Mesenchymal stem cell (in vitro differentiated cells and primary cell): ENCODE data around the gene BICDL2.
A peak's percentile ranks its signal among the peaks of the same experiment; 100 is the strongest.

ENCODE experiments used
- DNase-seq: peaks from one replicate; pipeline ENCODE4 v3.0.0-alpha.2; 2013
- H2AFZ ChIP-seq: one replicate; pipeline ENCODE4 v1.6.1; 2013; ENCODE audit warnings: low read depth, mild to moderate bottlenecking, control low read depth, inconsistent platforms, low read length, moderate library complexity
- H2AK5ac ChIP-seq: 2 replicates; pipeline ENCODE4 v1.6.1; 2013; ENCODE audit warnings: low read length, moderate library complexity, mild to moderate bottlenecking, inconsistent platforms; ENCODE audit not compliant: severe bottlenecking
- H2BK120ac ChIP-seq: one replicate; pipeline ENCODE4 v1.6.1; 2013; ENCODE audit warnings: low read depth, mild to moderate bottlenecking, inconsistent platforms, low read length, moderate library complexity
- H2BK12ac ChIP-seq, 2 experiments: one replicate each; pipeline ENCODE4 v1.6.1; 2013; ENCODE audit warnings: inconsistent platforms in 2 of 2, low read length in 2 of 2, mild to moderate bottlenecking in 2 of 2, moderate library complexity in 2 of 2, control low read depth in 1 of 2
- H2BK15ac ChIP-seq: one replicate; pipeline ENCODE4 v1.6.1; 2013; ENCODE audit warnings: mild to moderate bottlenecking, low read depth, inconsistent platforms; ENCODE audit not compliant: poor library complexity, severe bottlenecking
- H2BK5ac ChIP-seq: 2 replicates; pipeline ENCODE4 v1.6.1; 2013; ENCODE audit warnings: low read depth, mild to moderate bottlenecking, low read length, control low read depth, inconsistent platforms; ENCODE audit not compliant: poor library complexity, severe bottlenecking
- H3K14ac ChIP-seq, 2 experiments: one replicate each; pipeline ENCODE4 v1.6.1; 2013; ENCODE audit warnings: inconsistent platforms in 2 of 2, low read length in 2 of 2, control low read depth in 1 of 2, mild to moderate bottlenecking in 1 of 2, moderate library complexity in 1 of 2
- H3K18ac ChIP-seq, 2 experiments: one replicate each; pipeline ENCODE4 v1.6.1; 2013; ENCODE audit warnings: inconsistent platforms in 2 of 2, low read length in 2 of 2, control low read depth in 1 of 2, low read depth in 1 of 2, mild to moderate bottlenecking in 1 of 2
- H3K23ac ChIP-seq, 2 experiments: one replicate each; pipeline ENCODE4 v1.6.1; 2013; ENCODE audit warnings: inconsistent platforms in 2 of 2, low read length in 2 of 2, mild to moderate bottlenecking in 2 of 2, moderate library complexity in 2 of 2, control low read depth in 1 of 2
- H3K27ac ChIP-seq: 2 replicates; pipeline ENCODE4 v1.5.1; 2013; ENCODE audit warnings: mild to moderate bottlenecking, moderate library complexity, low read length, control low read depth, inconsistent platforms; ENCODE audit not compliant: poor library complexity, severe bottlenecking
- H3K27me3 ChIP-seq, 2 experiments: 2 replicates each; pipeline versions ENCODE4 v1.6.1 to v1.7.0; 2013; ENCODE audit warnings: low read length in 2 of 2, mild to moderate bottlenecking in 2 of 2, moderate library complexity in 2 of 2, control low read depth in 1 of 2, inconsistent platforms in 1 of 2; ENCODE audit not compliant: control insufficient read depth in 1 of 2, insufficient read depth in 1 of 2
- H3K36me3 ChIP-seq, 2 experiments: 2 replicates each; pipeline versions ENCODE4 v1.6.1 to v1.7.0; 2013; ENCODE audit warnings: low read length in 2 of 2, control low read depth in 1 of 2, inconsistent platforms in 1 of 2, low read depth in 1 of 2, mild to moderate bottlenecking in 1 of 2; ENCODE audit not compliant: insufficient read depth in 2 of 2, control insufficient read depth in 1 of 2
- H3K4ac ChIP-seq, 2 experiments: one replicate each; pipeline ENCODE4 v1.6.1; 2013; ENCODE audit warnings: inconsistent platforms in 2 of 2, low read length in 2 of 2, mild to moderate bottlenecking in 2 of 2, moderate library complexity in 2 of 2, control low read depth in 1 of 2, low read depth in 1 of 2
- H3K4me1 ChIP-seq: 2 replicates; pipeline ENCODE4 v1.6.1; 2013; ENCODE audit warnings: low read depth, low read length, control low read depth; ENCODE audit not compliant: control insufficient read depth, insufficient read depth
- H3K4me2 ChIP-seq: 2 replicates; pipeline ENCODE4 v1.6.1; 2013; ENCODE audit warnings: low read length, mild to moderate bottlenecking, inconsistent platforms; ENCODE audit not compliant: poor library complexity, severe bottlenecking
- H3K4me3 ChIP-seq, 2 experiments: 2 replicates each; pipeline versions ENCODE4 v1.5.1 to v1.7.0; 2013; ENCODE audit warnings: low read length in 2 of 2, mild to moderate bottlenecking in 2 of 2, control low read depth in 1 of 2, low read depth in 1 of 2; ENCODE audit not compliant: insufficient read depth in 1 of 2
- H3K79me1 ChIP-seq: replicated peaks from 2 replicates; pipeline ENCODE4 v1.6.1; 2013; ENCODE audit warnings: mild to moderate bottlenecking, control low read depth, low read length, inconsistent platforms; ENCODE audit not compliant: poor library complexity, severe bottlenecking
- H3K9ac ChIP-seq: 2 replicates; pipeline ENCODE4 v1.7.0; 2013; ENCODE audit warnings: mild to moderate bottlenecking, low read length, moderate library complexity
- H3K9me3 ChIP-seq: 2 replicates; pipeline ENCODE4 v1.7.0; 2013; ENCODE audit warnings: mild to moderate bottlenecking, low read length; ENCODE audit not compliant: control insufficient read depth
- H4K8ac ChIP-seq: one replicate; pipeline ENCODE4 v1.6.1; 2013; ENCODE audit warnings: inconsistent platforms, mild to moderate bottlenecking, low read length, moderate library complexity
- H4K91ac ChIP-seq: one replicate; pipeline ENCODE4 v1.6.1; 2013; ENCODE audit warnings: mild to moderate bottlenecking, low read length, inconsistent platforms
- WGBS: methylation state at CpG from one replicate; pipeline ENCODE4 v1.1.7; 2013; ENCODE audit warnings: mixed read lengths; 5-methylcytosine and 5-hydroxymethylcytosine counted together

BICDL2 gene

GRCh38 chr16:2999929-3000328 is 36.8 kb downstream of the BICDL2 start:
- Histone ChIP-seq H3K9ac (no peak overlapping the region), H4K91ac (no peak overlapping the region), H3K4ac (no peak overlapping the region), H3K9me3 (no peaks in the 10 kb centered on the region), H3K27me3 (peaks cover 48 to 62% of the 10 kb centered on the region in 2 experiments), H3K27ac (no peak overlapping the region), H3K14ac (no peak overlapping the region), H3K4me1 (peaks cover 8% of the 10 kb centered on the region), H3K36me3 (no peaks in the 10 kb centered on the region), H3K18ac (no peak overlapping the region), H2AK5ac (no peak overlapping the region), H3K4me2 (no peak overlapping the region), H3K79me1 (no peaks in the 10 kb centered on the region), H2AFZ (no peak overlapping the region), H2BK15ac (no peak overlapping the region), H2BK12ac (no peak overlapping the region), H2BK5ac (no peak overlapping the region), H4K8ac (no peak overlapping the region), H3K23ac (no peak overlapping the region), H2BK120ac (no peak overlapping the region), H3K4me3 (no peak overlapping the region)
- 80% methylated on average over 5 of the region's 6 CpGs for WGBS
- no peak for DNase-seq

- Histone ChIP-seq H3K4me2 (no peak overlapping the region), H3K18ac (no peak overlapping the region), H3K79me1 (no peaks in the 10 kb centered on the region), H3K4me1 (no peaks in the 10 kb centered on the region), H3K36me3 (no peaks in the 10 kb centered on the region), H2AK5ac (no peak overlapping the region), H3K4ac (no peak overlapping the region), H3K14ac (no peak overlapping the region), H3K9me3 (no peaks in the 10 kb centered on the region), H3K4me3 (peak overlapping the region in 1 of 2 experiments; percentile 27), H2BK12ac (no peak overlapping the region), H2BK5ac (no peak overlapping the region), H3K23ac (peak overlapping the region in 1 of 2 experiments; percentile 44), H4K8ac (no peak overlapping the region), H3K27ac (no peak overlapping the region), H2AFZ (no peak overlapping the region), H3K27me3 (peaks cover 45 to 71% of the 10 kb centered on the region in 2 experiments), H2BK15ac (no peak overlapping the region), H2BK120ac (no peak overlapping the region), H4K91ac (no peak overlapping the region), H3K9ac (no peak overlapping the region)
- WGBS: 78% methylated on average over 8 of the region's 13 CpGs
- DNase-seq: no peak
These were observed 40.4 kb downstream of the BICDL2 start for GRCh38 chr16:2996298-2996697.

GRCh38 chr16:2992383-2993081 is 44.2 kb downstream of the BICDL2 start:
- H4K8ac ChIP-seq: no peak overlapping the region
- H2AFZ ChIP-seq: no peak overlapping the region
- no peak overlapping the region for H3K27ac ChIP-seq
- no peak for DNase-seq
- H3K4ac ChIP-seq: no peak overlapping the region
- no peak overlapping the region for H4K91ac ChIP-seq
- no peak overlapping the region for H3K4me3 ChIP-seq
- H3K23ac ChIP-seq: no peak overlapping the region
- H3K79me1 ChIP-seq: no peaks in the 10 kb centered on the region
- no peak overlapping the region for H3K4me2 ChIP-seq
- H2BK5ac ChIP-seq: no peak overlapping the region
- no peak overlapping the region for H2AK5ac ChIP-seq
- H2BK12ac ChIP-seq: no peak overlapping the region
- no peak overlapping the region for H3K9ac ChIP-seq
- H2BK120ac ChIP-seq: no peak overlapping the region
- peaks cover 5% of the 10 kb centered on the region for H3K4me1 ChIP-seq
- H3K27me3 ChIP-seq: peaks cover 45 to 71% of the 10 kb centered on the region in 2 experiments
- no peaks in the 10 kb centered on the region for H3K36me3 ChIP-seq
- 91% methylated on average over 14 of the region's 14 CpGs for WGBS
- no peak overlapping the region for H3K18ac ChIP-seq
- no peak overlapping the region for H2BK15ac ChIP-seq
- no peak overlapping the region for H3K14ac ChIP-seq
- no peaks in the 10 kb centered on the region for H3K9me3 ChIP-seq

- H3K4me3 ChIP-seq: no peak overlapping the region
- no peaks in the 10 kb centered on the region for H3K36me3 ChIP-seq
- no peak for DNase-seq
- H3K4me2 ChIP-seq: no peak overlapping the region
- peaks cover 37 to 70% of the 10 kb centered on the region in 2 experiments for H3K27me3 ChIP-seq
- no peaks in the 10 kb centered on the region for H3K9me3 ChIP-seq
- H3K14ac ChIP-seq: no peak overlapping the region
- no peak overlapping the region for H2BK120ac ChIP-seq
- H3K79me1 ChIP-seq: no peaks in the 10 kb centered on the region
- no peak overlapping the region for H3K27ac ChIP-seq
- no peak overlapping the region for H2AK5ac ChIP-seq
- 69% methylated on average over 8 of the region's 12 CpGs for WGBS
- H2BK5ac ChIP-seq: no peak overlapping the region
- no peak overlapping the region for H3K4ac ChIP-seq
- H4K91ac ChIP-seq: no peak overlapping the region
- H3K4me1 ChIP-seq: peaks cover 5% of the 10 kb centered on the region
- no peak overlapping the region for H4K8ac ChIP-seq
- H3K23ac ChIP-seq: no peak overlapping the region
- H2BK15ac ChIP-seq: no peak overlapping the region
- H2BK12ac ChIP-seq: no peak overlapping the region
- H3K18ac ChIP-seq: no peak overlapping the region
- H3K9ac ChIP-seq: no peak overlapping the region
- H2AFZ ChIP-seq: no peak overlapping the region
These were observed 45.0 kb downstream of the BICDL2 start for GRCh38 chr16:2991566-2992261.
